Measurements from ENCODE around the gene DPP10. TPM values are rescaled to one million over a fixed set of nuclear protein-coding genes. Genes with fewer than 3 reads are reported as not detected.

Gene DPP10
- total and polyA plus RNA-seq, 2 of the 13 experiments (the other 11 are each of a cell fraction or from before 2014, with no cell fraction given) = 0.95 to 1.7 TPM

- POLR2A ChIA-PET = no interaction called here
- WGBS (ENCODE audit: low lambda C conversion rate) = 2% methylated on average over 1 of the region's 1 CpG
Observed at GRCh38 chr2:114862243-114862642, 419.8 kb downstream of the DPP10 start.

DNA sequence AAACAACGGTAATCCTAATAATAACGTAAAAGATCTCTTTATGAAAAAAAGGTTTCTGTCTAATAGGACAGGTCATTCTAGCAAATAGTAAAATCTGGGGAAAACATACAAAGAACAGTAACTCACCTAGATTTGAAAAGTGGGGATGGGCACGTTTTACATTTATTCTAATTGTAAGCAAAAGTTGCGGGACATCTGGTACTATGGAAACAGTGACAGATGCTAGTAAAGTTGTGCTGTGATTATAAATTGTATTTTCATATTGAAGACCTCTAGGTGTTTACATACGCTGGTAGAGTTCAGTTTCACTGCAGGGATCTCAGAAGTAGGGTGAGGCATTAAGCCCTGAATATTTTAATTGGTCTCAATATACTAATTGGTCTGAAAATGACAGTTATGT lies 422.5 kb downstream of the DPP10 start:
- in situ Hi-C loops (cut with HindIII; ENCODE audit: extremely low pct_ligation_motif_present, low pct_unique_long_range_greater_than_20kb) = no loop called here
- H3K4me1 ChIP-seq (ENCODE audit: insufficient read depth, low read length) = no peaks in the 10 kb centered on the region
- no peaks in the 10 kb centered on the region for H4K20me1 ChIP-seq (ENCODE audit: insufficient read depth, low read length)
- no peak overlapping the region for H3K4me2 ChIP-seq (ENCODE audit: low read depth, low read length)
- FAIRE-seq = no peak
- no peak for DNase-seq (ENCODE audit: low spot score)
- H3K4me3 ChIP-seq (replicated peaks in 1 of 3; ENCODE audit: insufficient read depth in 1 of 3, low read depth in 2 of 3, low read length in 3 of 3) = no peak overlapping the region
- no peaks in the 10 kb centered on the region for H3K79me2 ChIP-seq (ENCODE audit: insufficient read depth, low read length)
- no peak overlapping the region for H3K27ac ChIP-seq (ENCODE audit: extremely low read length, insufficient read depth, low read length)
- no TSS peak for BruUV-seq (replicated peaks)
- ChIA-PET POLR2A (no interaction called here), CTCF (ENCODE audit: low intra/inter-chr PET ratio, low total read pairs) (no interaction called here)
- WGBS (ENCODE audit: low lambda C conversion rate) = 3% methylated on average over 5 of the region's 5 CpGs
- H3K36me3 ChIP-seq (replicated peaks in 1 of 2; ENCODE audit: control insufficient read depth in 1 of 2, insufficient read depth in 2 of 2, low read length in 2 of 2) = no peaks in the 10 kb centered on the region
- H3K9me3 ChIP-seq (ENCODE audit: low read length) = no peaks in the 10 kb centered on the region; the same call in 1 of the 2 replicates
- ATAC-seq = no peak
- no peak overlapping the region for H2AFZ ChIP-seq (ENCODE audit: low read length)
- H3K9ac ChIP-seq (ENCODE audit: insufficient read depth, low read depth, low read length) = no peak overlapping the region
- intact Hi-C loops (cut with micrococcal nuclease; ENCODE audit: unreplicated experiment) = no loop called here
- no peaks in the 10 kb centered on the region for H3K27me3 ChIP-seq (ENCODE audit: control insufficient read depth in 1 of 2, insufficient read depth in 2 of 2, low read length in 2 of 2)
- TF ChIP-seq ZNF296 (CRISPR knock-in tag; conservative IDR thresholded peaks at IDR 0.05) (no peak), FOXK1 (CRISPR knock-in tag; IDR thresholded peaks at IDR 0.05; ENCODE audit: borderline replicate concordance, low read depth) (no peak), ATAD3A (CRISPR knock-in tag; IDR thresholded peaks at IDR 0.05) (no peak), ZNF737 (CRISPR knock-in tag; IDR thresholded peaks at IDR 0.05; ENCODE audit: borderline replicate concordance) (no peak), ZNF776 (CRISPR knock-in tag; IDR thresholded peaks at IDR 0.05) (no peak), GTF2F1 (IDR thresholded peaks at IDR 0.05; ENCODE audit: low read length) (no peak), SMAD3 (CRISPR knock-in tag; IDR thresholded peaks at IDR 0.05) (no peak), ZNF3 (CRISPR knock-in tag; IDR thresholded peaks at IDR 0.05) (no peak), PAXIP1 (CRISPR knock-in tag; conservative IDR thresholded peaks at IDR 0.05) (no peak), ZFP90 (CRISPR knock-in tag; IDR thresholded peaks at IDR 0.05; ENCODE audit: borderline replicate concordance) (no peak)
- TF ChIP-seq, protein P1, sequence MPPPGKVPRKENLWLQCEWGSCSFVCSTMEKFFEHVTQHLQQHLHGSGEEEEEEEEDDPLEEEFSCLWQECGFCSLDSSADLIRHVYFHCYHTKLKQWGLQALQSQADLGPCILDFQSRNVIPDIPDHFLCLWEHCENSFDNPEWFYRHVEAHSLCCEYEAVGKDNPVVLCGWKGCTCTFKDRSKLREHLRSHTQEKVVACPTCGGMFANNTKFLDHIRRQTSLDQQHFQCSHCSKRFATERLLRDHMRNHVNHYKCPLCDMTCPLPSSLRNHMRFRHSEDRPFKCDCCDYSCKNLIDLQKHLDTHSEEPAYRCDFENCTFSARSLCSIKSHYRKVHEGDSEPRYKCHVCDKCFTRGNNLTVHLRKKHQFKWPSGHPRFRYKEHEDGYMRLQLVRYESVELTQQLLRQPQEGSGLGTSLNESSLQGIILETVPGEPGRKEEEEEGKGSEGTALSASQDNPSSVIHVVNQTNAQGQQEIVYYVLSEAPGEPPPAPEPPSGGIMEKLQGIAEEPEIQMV (CRISPR knock-in tag; IDR thresholded peaks at IDR 0.05; ENCODE audit: low read depth) = no peak

More at GRCh38 chr2:114862243-114862642, 419.8 kb downstream of the DPP10 start:
- intact Hi-C loops (cut with micrococcal nuclease; ENCODE audit: unreplicated experiment) (no loop called here), in situ Hi-C loops (cut with HindIII; ENCODE audit: extremely low pct_ligation_motif_present, low pct_unique_long_range_greater_than_20kb) (no loop called here)
- Histone ChIP-seq H2AFZ (ENCODE audit: low read length) (no peak overlapping the region), H3K4me1 (ENCODE audit: insufficient read depth, low read length) (no peaks in the 10 kb centered on the region), H3K4me3 (replicated peaks in 1 of 3; ENCODE audit: insufficient read depth in 1 of 3, low read depth in 2 of 3, low read length in 3 of 3) (no peak overlapping the region), H3K27ac (ENCODE audit: extremely low read length, insufficient read depth, low read length) (no peak overlapping the region), H3K36me3 (replicated peaks in 1 of 2; ENCODE audit: control insufficient read depth in 1 of 2, insufficient read depth in 2 of 2, low read length in 2 of 2) (no peaks in the 10 kb centered on the region), H3K27me3 (ENCODE audit: control insufficient read depth in 1 of 2, insufficient read depth in 2 of 2, low read length in 2 of 2) (no peaks in the 10 kb centered on the region), H3K9me3 (ENCODE audit: low read length) (no peaks in the 10 kb centered on the region; the same call in 1 of the 2 replicates), H3K9ac (ENCODE audit: insufficient read depth, low read depth, low read length) (no peak overlapping the region), H3K79me2 (ENCODE audit: insufficient read depth, low read length) (no peaks in the 10 kb centered on the region), H3K4me2 (ENCODE audit: low read depth, low read length) (no peak overlapping the region), H4K20me1 (ENCODE audit: insufficient read depth, low read length) (no peaks in the 10 kb centered on the region)
- CTCF ChIA-PET (ENCODE audit: low intra/inter-chr PET ratio, low total read pairs) = no interaction called here
- DNase-seq (ENCODE audit: low spot score) = no peak
- FAIRE-seq = no peak
- no peak for TF ChIP-seq ZNF83 (CRISPR knock-in tag; IDR thresholded peaks at IDR 0.05; ENCODE audit: borderline replicate concordance)
- TF ChIP-seq MLX (CRISPR knock-in tag; IDR thresholded peaks at IDR 0.05) = no peak
- no peak for TF ChIP-seq CCDC6 (CRISPR knock-in tag; IDR thresholded peaks at IDR 0.05)
- no peak for TF ChIP-seq RFXANK (CRISPR knock-in tag; IDR thresholded peaks at IDR 0.05)
- TF ChIP-seq ZBTB42 (CRISPR knock-in tag; IDR thresholded peaks at IDR 0.05) = no peak
- BruUV-seq (replicated peaks) = no TSS peak
- ATAC-seq = no peak

Data from HepG2 (cell line).